ENCODE data around the gene TAS1R3. TPM values are rescaled to one million over a fixed set of nuclear protein-coding genes. Genes with fewer than 3 reads are reported as not detected.

TAS1R3 gene
- total and polyA plus RNA-seq, 2 of the 4 experiments (the other 2 are of a cell fraction) = under 0.01 to 0.05 TPM

DNA sequence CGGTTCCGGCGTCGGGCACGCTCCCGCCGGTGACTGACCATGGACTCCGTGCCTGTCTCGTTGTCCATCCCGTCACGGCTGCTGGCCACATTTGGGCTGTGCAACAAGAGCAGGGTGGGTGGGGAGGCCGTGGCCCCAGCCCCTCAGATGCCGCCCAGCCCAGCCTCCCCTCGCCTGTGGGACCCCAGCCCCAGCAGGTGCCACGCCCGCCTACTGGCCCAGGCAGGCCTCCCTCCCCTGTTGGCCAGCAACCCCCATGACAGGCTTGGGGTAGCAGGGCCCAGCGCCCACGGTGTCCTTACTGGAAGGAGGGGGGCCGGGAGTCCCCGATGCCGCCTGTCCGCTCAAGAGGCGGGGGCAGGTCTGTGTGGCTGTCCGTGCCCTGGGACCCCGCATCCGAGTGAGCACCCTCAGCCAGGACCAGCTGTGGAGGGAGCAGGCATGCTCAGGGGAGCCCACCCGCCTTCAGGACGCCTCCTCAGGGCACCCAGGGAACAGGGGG, 11.0 kb downstream of the TAS1R3 start:
- 93% methylated on average over 14 of the region's 28 CpGs; no CpG with 5 or more reads in 1 of the 2 experiments for WGBS, 2 experiments (ENCODE audit: extremely low coverage in 2 of 2, insufficient read length in 1 of 2)
- no peak overlapping the region for H2AK5ac ChIP-seq (ENCODE audit: low read depth, low read length)
- no peak overlapping the region for H4K8ac ChIP-seq (ENCODE audit: low read depth in 2 of 2, low read length in 2 of 2)
- POLR2A ChIA-PET (ENCODE audit: unreplicated experiment) = no interaction called here
- H4K91ac ChIP-seq (ENCODE audit: insufficient read depth, low read depth, low read length) = no peak overlapping the region
- no peak for ATAC-seq (ENCODE audit: low read depth)
- no peak overlapping the region for H3K18ac ChIP-seq (ENCODE audit: low read depth, low read length)
- peaks cover 40% of the 10 kb centered on the region for H3K36me3 ChIP-seq (ENCODE audit: control insufficient read depth, insufficient read depth, low read length)
- intact Hi-C loops (cut with micrococcal nuclease) = no loop called here
- TF ChIP-seq, protein P1, sequence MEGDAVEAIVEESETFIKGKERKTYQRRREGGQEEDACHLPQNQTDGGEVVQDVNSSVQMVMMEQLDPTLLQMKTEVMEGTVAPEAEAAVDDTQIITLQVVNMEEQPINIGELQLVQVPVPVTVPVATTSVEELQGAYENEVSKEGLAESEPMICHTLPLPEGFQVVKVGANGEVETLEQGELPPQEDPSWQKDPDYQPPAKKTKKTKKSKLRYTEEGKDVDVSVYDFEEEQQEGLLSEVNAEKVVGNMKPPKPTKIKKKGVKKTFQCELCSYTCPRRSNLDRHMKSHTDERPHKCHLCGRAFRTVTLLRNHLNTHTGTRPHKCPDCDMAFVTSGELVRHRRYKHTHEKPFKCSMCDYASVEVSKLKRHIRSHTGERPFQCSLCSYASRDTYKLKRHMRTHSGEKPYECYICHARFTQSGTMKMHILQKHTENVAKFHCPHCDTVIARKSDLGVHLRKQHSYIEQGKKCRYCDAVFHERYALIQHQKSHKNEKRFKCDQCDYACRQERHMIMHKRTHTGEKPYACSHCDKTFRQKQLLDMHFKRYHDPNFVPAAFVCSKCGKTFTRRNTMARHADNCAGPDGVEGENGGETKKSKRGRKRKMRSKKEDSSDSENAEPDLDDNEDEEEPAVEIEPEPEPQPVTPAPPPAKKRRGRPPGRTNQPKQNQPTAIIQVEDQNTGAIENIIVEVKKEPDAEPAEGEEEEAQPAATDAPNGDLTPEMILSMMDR (conservative IDR thresholded peaks at IDR 0.05; ENCODE audit: low read depth, low read length) = no peak
- TF ChIP-seq FOS (IDR thresholded peaks at IDR 0.05; ENCODE audit: low read depth, low read length) (no peak), RAD21 (IDR thresholded peaks at IDR 0.05; ENCODE audit: low read length) (no peak), RFX5 (IDR thresholded peaks at IDR 0.05; ENCODE audit: low read depth, low read length) (no peak), MAFK (IDR thresholded peaks at IDR 0.05; ENCODE audit: low read depth, low read length) (no peak), SMC3 (IDR thresholded peaks at IDR 0.05; ENCODE audit: low read depth, low read length) (no peak)
- H3K27me3 ChIP-seq (ENCODE audit: control insufficient read depth, insufficient read depth, low read length) = no peaks in the 10 kb centered on the region
- H3K23ac ChIP-seq (ENCODE audit: low read depth, low read length) = no peak overlapping the region
- no peak for DNase-seq
- no peak overlapping the region for H2BK20ac ChIP-seq (ENCODE audit: low read depth, low read length)
- H3K9me1 ChIP-seq (ENCODE audit: insufficient read depth, low read length) = peaks cover 13% of the 10 kb centered on the region
- H3K4me1 ChIP-seq (ENCODE audit: control insufficient read depth, insufficient read depth, low read length) = peaks cover 23% of the 10 kb centered on the region
- H4K5ac ChIP-seq (ENCODE audit: low read depth, low read length) = no peak overlapping the region
- in situ Hi-C loops (cut with MboI; ENCODE audit: low sequenced_read_pairs) = no loop called here
- H4K20me1 ChIP-seq (ENCODE audit: insufficient read depth, low read length) = peaks cover 54% of the 10 kb centered on the region
- no peak overlapping the region for H3K56ac ChIP-seq (ENCODE audit: extremely low read depth, insufficient read depth, low read length)
- dilution Hi-C loops (cut with HindIII; ENCODE audit: low sequenced_read_pairs, unreplicated experiment) = no loop called here
- H2AK9ac ChIP-seq (replicated peaks; ENCODE audit: low read depth, low read length, poor library complexity) = no peak overlapping the region
- H3K4ac ChIP-seq (ENCODE audit: low read depth, low read length) = no peak overlapping the region
- CTCF ChIA-PET = no interaction called here
- H3K9me3 ChIP-seq (ENCODE audit: control insufficient read depth, insufficient read depth, low read length) = no peaks in the 10 kb centered on the region
- H2BK5ac ChIP-seq (ENCODE audit: low read depth, low read length, poor library complexity, severe bottlenecking) = no peak overlapping the region
- no peak overlapping the region for H2BK120ac ChIP-seq (ENCODE audit: low read depth, low read length)
- H3K4me3 ChIP-seq (ENCODE audit: insufficient read depth, low read depth, low read length) = no peak overlapping the region
- peaks cover 12 to 58% of the 10 kb centered on the region in 2 experiments for H3K79me1 ChIP-seq (ENCODE audit: low read depth in 1 of 2, low read length in 2 of 2)
- no peak overlapping the region for H3K4me2 ChIP-seq (ENCODE audit: low read depth, low read length)
- no peak overlapping the region for H3K14ac ChIP-seq (replicated peaks; ENCODE audit: low read depth, low read length)
- H2BK15ac ChIP-seq (ENCODE audit: low read depth, low read length) = no peak overlapping the region
- no peak overlapping the region for H3K27ac ChIP-seq (ENCODE audit: insufficient read depth, low read length)
- H2AFZ ChIP-seq (replicated peaks; ENCODE audit: low read length, poor library complexity) = no peak overlapping the region
- H3K9ac ChIP-seq (ENCODE audit: low read depth, low read length) = no peak overlapping the region
- BruUV-seq (replicated peaks) = no TSS peak
